H1 (cell line): ENCODE results near the gene COMT. TPM values are rescaled to one million over a fixed set of nuclear protein-coding genes. Genes with fewer than 3 reads are reported as not detected.

Experiments
- CBX8 ChIP-seq: fragments of 300-800, 300-1000 bp; sonication (generic); IDR thresholded peaks from 2 replicates; pipeline ENCODE4 v1.7.1; 2016; ENCODE audit warnings: low read depth, low read length, borderline replicate concordance
- CHD1 ChIP-seq: IDR thresholded peaks from 2 replicates; pipeline ENCODE4 v1.6.1; 2012; ENCODE audit warnings: low read depth, low read length, improper control_type of control experiment
- GTF2F1 ChIP-seq: IDR thresholded peaks from 2 replicates; pipeline ENCODE4 v1.6.1; 2012; ENCODE audit warnings: low read depth, low read length, improper control_type of control experiment, borderline replicate concordance
- KDM1A ChIP-seq: fragments of 200-600, 300-600 bp; sonication (generic); IDR thresholded peaks from 2 replicates; pipeline ENCODE4 v1.7.1; 2016; ENCODE audit warnings: mild to moderate bottlenecking, low read length, borderline replicate concordance
- KDM5A ChIP-seq: fragments of 200-600 bp; IDR thresholded peaks from 2 replicates; pipeline ENCODE4 v1.7.1; 2012; ENCODE audit warnings: mild to moderate bottlenecking, low read length, inconsistent platforms, mixed read lengths
- RAD21 ChIP-seq, 2 experiments: IDR thresholded peaks in 1 of 2; conservative IDR thresholded peaks in 1 of 2; 2 replicates each; pipeline ENCODE4 v1.6.1; 2011; ENCODE audit warnings: low read depth in 2 of 2, low read length in 2 of 2, improper control_type of control experiment in 1 of 2, inconsistent platforms in 1 of 2, mild to moderate bottlenecking in 1 of 2, moderate library complexity in 1 of 2
- SIN3A ChIP-seq, 2 experiments: IDR thresholded peaks in 1 of 2; conservative IDR thresholded peaks in 1 of 2; 2 replicates each; pipeline ENCODE4 v1.6.1; 2011 to 2012; ENCODE audit warnings: low read length in 2 of 2, improper control_type of control experiment in 1 of 2, low read depth in 1 of 2, mild to moderate bottlenecking in 1 of 2
- SP4 ChIP-seq: IDR thresholded peaks from 2 replicates; pipeline ENCODE4 v1.6.1; 2012; ENCODE audit warnings: low read length, inconsistent platforms
- polyA plus RNA-seq, 7 experiments: library from polyadenylated mRNA; depleted of rRNA in 3 of 7; stranded (reverse) in 5 of 7; unstranded in 2 of 7; fragments of >200 nt in 5 of 7; fragments of 200-250 nt in 2 of 7; gene quantifications; 1 replicate in 5 of 7; 2 replicates in 1 of 7; 4 replicates in 1 of 7; pipeline versions ENCODE4 v1.2.1 to v1.2.3, GENCODE V29; 2011 to 2013; ENCODE audit warnings: missing spikeins in 2 of 7, mixed read lengths in 2 of 7
- total RNA-seq: library from RNA; stranded (reverse); fragmentation: NEBNext Ultra II Directional; extraction: Animal tissue kit (Norgen Biotek cat#: 25700); gene quantifications from 2 replicates; pipeline ENCODE4 v1.2.1, GENCODE V29; 2021
- TF ChIP-seq, protein P1 (sequence below): IDR thresholded peaks from 2 replicates; pipeline ENCODE4 v1.6.1; 2012; ENCODE audit warnings: low read length, inconsistent platforms

COMT gene
- total and polyA plus RNA-seq, 2 of the 8 experiments (the other 6 are each of a cell fraction or from before 2014, with no cell fraction given) = 15.2 to 33.7 TPM

DNA sequence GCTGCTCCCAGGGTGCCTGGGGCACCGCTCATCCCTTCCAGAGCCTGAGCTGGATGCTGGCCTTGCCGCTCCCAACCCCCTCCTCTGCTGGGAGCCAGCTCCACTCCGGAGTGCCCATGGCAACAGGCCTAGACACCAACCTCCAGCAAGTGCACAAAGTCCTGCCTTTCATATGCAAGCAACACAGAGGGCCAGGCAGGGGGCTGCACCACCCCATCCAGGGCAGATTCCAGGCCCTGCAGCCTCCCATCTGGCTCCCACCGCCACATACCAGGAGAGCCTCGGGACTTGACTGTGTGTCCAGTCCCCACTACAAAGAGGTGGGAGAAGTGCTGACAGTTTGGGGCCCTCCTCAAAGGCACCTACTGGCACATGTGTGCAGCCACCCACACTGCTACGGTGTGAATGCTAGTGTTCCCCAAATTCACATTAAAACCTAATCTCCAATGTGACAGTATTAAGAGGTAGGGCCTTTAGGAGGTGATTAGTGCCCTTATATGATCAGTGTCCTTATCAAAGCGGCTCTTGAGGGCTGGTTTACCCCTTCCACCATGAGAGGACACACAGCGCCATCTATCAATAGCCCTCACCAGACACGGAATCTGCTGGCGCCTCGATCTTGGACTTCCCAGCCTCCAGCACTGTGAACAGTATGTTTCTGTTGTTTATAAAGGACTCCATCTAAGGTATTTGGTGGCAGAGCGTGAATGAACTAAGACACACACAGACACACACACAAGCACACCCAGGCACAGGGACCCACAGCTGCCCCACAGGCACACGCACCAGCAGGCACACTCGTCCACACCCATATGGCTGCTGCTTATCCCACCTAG lies 58.9 kb downstream of the COMT start (continued):
- peak; percentile 19 to 33; a peak in 2 of 4 replicates for TF ChIP-seq RAD21 (IDR thresholded peaks at IDR 0.05 in 1 of 2, conservative IDR thresholded peaks at IDR 0.05 in 1 of 2; ENCODE audit: low read depth in 2 of 2, low read length in 2 of 2)
- no peak for TF ChIP-seq KDM5A
- TF ChIP-seq, protein P1, sequence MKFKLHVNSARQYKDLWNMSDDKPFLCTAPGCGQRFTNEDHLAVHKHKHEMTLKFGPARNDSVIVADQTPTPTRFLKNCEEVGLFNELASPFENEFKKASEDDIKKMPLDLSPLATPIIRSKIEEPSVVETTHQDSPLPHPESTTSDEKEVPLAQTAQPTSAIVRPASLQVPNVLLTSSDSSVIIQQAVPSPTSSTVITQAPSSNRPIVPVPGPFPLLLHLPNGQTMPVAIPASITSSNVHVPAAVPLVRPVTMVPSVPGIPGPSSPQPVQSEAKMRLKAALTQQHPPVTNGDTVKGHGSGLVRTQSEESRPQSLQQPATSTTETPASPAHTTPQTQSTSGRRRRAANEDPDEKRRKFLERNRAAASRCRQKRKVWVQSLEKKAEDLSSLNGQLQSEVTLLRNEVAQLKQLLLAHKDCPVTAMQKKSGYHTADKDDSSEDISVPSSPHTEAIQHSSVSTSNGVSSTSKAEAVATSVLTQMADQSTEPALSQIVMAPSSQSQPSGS = no peak
- TF ChIP-seq GTF2F1 = no peak
- no peak for TF ChIP-seq KDM1A
- no peak for TF ChIP-seq SP4
- TF ChIP-seq SIN3A (conservative IDR thresholded peaks at IDR 0.05 in 1 of 2, IDR thresholded peaks at IDR 0.05 in 1 of 2; ENCODE audit: low read depth in 1 of 2, low read length in 2 of 2) = no peak
- TF ChIP-seq CBX8 = no peak
- TF ChIP-seq CHD1 = no peak
